SHP77 (cell line): ENCODE data around the gene BSCL2.
A peak's percentile ranks its signal among the peaks of the same experiment; 100 is the strongest.
"Not testable (repeated sequence)": the region's sequence is repeated elsewhere in the genome, so short reads cannot be mapped to it uniquely, and the experiment has no call there.

Experiments used
- DNase-seq, 2 experiments: peaks; one replicate each; lab custom pipeline; 2025; lab: John Stamatoyannopoulos, UW

Gene BSCL2

GRCh38 chr11:62688491-62688890, 18.7 kb downstream of the BSCL2 start:
- no peak for DNase-seq

- no peak for DNase-seq
These were observed 19.5 kb downstream of the BSCL2 start for GRCh38 chr11:62687508-62688396.

DNA sequence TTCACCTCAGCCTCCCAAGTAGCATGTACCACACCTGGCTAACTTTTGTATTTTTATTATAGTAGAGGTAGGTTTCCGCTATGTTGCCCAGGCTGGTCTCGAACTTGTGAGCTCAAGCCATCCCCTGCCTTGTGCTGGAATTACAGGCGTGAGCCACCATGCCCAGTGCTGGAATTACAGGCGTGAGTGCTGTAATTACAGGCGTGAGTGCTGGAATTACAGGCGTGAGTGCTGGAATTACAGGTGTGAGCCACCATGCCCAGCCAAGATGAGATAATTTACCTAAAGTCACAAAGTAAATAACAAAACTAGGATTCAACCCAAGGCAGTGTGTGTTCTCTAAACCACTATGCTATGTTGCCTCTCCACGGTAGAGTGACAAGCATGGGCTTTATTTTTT, 24.7 kb downstream of the BSCL2 start:
- no peak for DNase-seq

DNA sequence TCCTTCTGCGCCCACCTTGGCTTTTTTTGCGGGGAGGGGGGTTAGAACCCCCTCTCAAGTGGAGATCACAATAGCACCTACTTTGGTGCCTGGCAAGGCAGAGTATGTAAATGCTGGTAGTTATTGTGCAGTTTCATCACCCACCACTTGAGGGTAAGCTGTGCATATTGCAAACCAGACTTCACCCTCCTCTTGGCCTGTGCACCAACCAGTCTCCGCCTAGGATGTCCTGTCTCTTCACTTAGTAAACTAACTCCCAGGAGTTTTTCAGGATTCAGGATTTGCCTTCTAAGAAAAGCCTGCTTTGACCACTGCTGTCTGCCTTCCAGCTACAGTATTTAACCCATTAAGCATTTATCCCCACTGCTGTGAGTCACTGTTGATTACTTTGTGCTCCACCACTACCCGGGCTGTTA, 26.4 kb downstream of the BSCL2 start:
- DNase-seq = peak; percentile 76

GRCh38 chr11:62678770-62679696, 28.2 kb downstream of the BSCL2 start, which contains the start of gene UBXN1:
Gene UBXN1, minus strand, starts transcription at chr11:62679073. Its CDS starts 150 bp downstream, at chr11:62678923.
- peak; percentile 82 to 92 for DNase-seq

DNA sequence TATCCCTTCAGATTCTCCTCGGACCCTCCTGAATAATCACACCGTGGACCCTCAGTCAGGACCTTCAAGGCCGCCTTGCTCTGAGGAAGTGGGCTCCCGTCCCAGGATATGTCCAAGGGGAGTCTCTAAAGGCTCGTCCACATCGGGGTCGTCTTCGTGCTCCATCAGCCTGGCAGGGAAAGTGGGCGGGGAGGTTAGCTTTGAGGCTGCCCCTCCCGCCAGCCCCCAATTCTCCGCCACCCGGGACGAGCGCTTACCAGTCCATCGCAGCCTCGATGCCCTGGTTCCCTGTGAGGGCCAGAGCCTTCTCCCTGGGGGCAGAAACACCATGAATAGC, 28.8 kb downstream of the BSCL2 start:
- DNase-seq = no peak

DNA sequence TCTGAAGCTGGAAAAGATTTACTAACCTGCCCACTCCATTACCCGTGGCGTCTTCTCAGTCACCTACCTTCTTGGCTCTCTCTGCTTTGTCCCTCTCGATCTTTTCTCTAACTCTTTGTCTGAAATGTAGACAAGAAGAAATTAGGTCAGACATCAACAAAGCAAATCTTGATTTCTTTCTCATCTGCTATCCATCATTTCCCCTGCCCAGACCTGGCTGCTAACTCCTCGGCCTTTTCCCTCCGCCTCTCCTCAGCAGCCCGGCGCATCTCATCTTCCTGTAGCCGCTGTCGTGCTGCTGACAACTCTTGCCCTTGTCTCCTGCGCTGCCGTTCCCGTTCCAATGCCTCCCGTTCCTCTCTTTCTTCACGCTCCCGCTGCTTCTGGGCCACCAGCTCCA, 29.5 kb downstream of the BSCL2 start:
- DNase-seq = no peak

DNA sequence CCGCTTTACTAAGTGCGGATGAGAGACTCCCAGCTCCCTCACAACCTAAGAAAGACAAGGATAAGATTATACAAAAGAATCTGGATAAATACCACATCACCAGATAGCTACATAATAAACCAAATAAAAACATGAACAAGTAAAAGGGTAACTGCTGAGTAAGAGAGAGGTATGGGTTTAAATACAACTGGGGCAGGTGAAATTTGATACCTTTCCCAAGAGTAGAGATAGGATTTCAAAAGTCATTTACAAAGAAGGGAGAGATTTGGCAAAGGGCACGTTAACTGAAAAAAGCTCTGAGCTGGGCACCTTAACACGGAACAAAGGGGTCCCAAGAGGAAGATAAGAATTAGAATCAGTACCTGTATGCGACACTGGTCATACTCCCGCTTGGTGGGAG, 30.1 kb downstream of the BSCL2 start:
- DNase-seq = no peak

DNA sequence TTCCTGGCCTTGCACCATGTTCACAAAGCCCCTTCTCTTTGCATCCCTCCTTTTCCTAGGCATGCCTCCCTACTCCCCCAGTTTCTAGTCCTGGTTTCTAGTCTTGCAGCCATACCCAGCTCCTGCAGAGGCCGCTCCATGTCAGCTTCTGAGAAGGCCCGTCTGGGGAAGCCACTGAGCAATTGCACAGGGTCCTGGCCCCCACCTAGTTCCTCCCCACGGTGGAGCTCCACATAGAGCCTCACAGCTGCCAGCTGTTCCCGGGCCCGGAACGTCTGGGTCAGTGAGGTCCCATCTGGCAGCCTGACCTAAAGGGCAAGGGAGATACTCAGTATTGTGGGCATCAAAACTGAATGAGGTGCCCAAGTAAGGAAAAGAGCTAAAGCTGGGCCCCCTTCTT, 30.5 kb downstream of the BSCL2 start:
- no peak for DNase-seq

- DNase-seq = not testable (repeated sequence)
These were observed 31.8 kb downstream of the BSCL2 start for GRCh38 chr11:62675415-62675814.

DNA sequence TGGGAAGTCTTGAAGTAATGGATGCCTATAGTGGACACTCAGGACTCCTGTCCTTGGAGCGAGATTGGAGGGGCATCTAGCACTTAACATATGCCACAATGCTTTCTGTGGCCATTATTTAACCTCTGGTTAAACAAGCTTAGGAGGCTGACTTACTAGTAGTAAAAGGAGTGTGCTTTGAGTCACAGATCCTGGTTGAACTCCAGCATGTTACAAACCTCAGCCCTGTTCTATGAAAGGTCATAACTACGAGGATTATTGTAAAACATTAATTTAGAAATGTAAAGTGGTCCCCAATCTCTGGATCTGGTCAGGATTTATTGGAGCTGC, 34.1 kb downstream of the BSCL2 start:
- DNase-seq = no peak

- peak; percentile 70 to 88 for DNase-seq
These were observed 35.4 kb downstream of the BSCL2 start, which contains the start of the genes LBHD1 and UQCC3 for GRCh38 chr11:62671608-62672389. Gene LBHD1, minus strand, starts transcription at chr11:62672267. Its CDS starts 2,236 bp downstream, at chr11:62670031. Gene UQCC3, plus strand, starts transcription at chr11:62671673. Its CDS starts 73 bp downstream, at chr11:62671746.

GRCh38 chr11:62671236-62671607, 36.0 kb downstream of the BSCL2 start:
- no peak for DNase-seq

GRCh38 chr11:62669420-62670161, 37.6 kb downstream of the BSCL2 start:
- DNase-seq = no peak

DNA sequence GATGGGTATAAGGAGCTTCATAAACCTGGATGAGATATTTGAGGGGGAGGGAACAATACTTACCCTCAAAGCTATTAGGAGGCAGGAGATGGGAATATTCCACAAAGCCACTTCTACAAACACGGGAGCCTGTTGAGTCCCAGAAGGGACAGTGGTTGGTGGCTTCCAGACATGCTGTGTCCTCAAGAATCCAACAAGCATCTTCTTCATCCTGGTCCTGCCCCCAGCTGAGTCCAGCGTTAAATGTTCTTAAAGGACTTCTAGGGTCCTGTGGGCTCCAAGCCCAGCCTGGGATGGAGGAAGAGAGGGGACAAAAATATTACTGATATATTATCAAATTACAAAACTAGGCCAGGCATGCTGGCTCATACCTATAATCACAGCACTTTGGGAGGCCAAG, 39.8 kb downstream of the BSCL2 start:
- no peak for DNase-seq

GRCh38 chr11:62666259-62666926, 40.8 kb downstream of the BSCL2 start:
- DNase-seq = no peak

- DNase-seq = no peak
These were observed 41.5 kb downstream of the BSCL2 start for GRCh38 chr11:62665599-62666258.

GRCh38 chr11:62665075-62665598, 42.1 kb downstream of the BSCL2 start, which contains the start of the genes C11orf98 and CSKMT:
Gene C11orf98, minus strand, starts transcription at chr11:62665210. Its CDS starts 41 bp downstream, at chr11:62665169.
Gene CSKMT, plus strand, starts transcription at chr11:62665312. Its CDS starts 568 bp downstream, at chr11:62665880.
- peak; percentile 86 to 89 for DNase-seq

DNA sequence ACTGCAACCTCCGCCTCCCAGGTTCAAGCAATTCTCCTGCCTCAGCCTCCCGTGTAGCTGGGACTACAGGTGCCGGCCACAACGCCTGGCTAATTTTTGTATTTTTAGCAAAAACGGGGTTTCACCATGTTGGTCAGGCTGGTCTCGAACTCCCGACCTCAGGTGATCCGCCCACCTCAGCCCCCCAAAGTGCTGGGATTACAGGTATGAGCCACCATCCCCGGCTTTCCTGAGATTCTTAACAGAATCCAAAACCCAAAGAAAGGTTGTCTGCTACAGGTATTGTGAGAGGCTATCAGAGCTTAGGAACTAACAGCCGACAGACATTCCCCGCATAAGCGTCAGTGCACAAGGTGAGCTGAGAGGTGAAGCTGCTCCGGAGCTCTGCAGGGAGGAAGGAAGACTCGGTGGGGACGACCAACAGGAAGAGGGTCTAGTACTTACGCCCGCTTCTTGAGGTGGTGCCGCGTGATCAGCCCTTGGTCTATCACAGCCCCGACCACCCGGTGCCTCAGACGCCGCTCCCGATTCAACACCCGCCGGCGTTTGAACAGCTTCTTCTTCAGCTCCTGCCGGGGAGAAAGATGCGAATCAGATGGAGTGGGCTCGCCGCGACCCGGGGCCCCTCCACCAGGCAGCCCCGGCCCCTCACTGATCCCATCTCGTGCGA, 42.7 kb downstream of the BSCL2 start:
- DNase-seq = peak; percentile 41 to 59
